OCI-LY7 (cell line): ENCODE data around the gene NUFIP1.

Experiments
- EZH2phosphoT487 ChIP-seq: fragments of 200-600 bp; sonication (generic); IDR thresholded peaks from 2 replicates; pipeline ENCODE4 v1.6.1; 2018; ENCODE audit warnings: low read depth, borderline replicate concordance, mild to moderate bottlenecking, mixed run types, antibody characterized with exemption, low read length, moderate library complexity, mixed read lengths
- TF ChIP-seq, protein P1 (sequence below): fragments of 200-600 bp; sonication (generic); conservative IDR thresholded peaks from 2 replicates; pipeline ENCODE4 v1.5.1; 2014; ENCODE audit warnings: mild to moderate bottlenecking, antibody characterized with exemption, low read length, moderate library complexity, mixed read lengths

GRCh38 chr13:44989941-44990340 lies 670 bp upstream of the NUFIP1 start:
- TF ChIP-seq, protein P1, sequence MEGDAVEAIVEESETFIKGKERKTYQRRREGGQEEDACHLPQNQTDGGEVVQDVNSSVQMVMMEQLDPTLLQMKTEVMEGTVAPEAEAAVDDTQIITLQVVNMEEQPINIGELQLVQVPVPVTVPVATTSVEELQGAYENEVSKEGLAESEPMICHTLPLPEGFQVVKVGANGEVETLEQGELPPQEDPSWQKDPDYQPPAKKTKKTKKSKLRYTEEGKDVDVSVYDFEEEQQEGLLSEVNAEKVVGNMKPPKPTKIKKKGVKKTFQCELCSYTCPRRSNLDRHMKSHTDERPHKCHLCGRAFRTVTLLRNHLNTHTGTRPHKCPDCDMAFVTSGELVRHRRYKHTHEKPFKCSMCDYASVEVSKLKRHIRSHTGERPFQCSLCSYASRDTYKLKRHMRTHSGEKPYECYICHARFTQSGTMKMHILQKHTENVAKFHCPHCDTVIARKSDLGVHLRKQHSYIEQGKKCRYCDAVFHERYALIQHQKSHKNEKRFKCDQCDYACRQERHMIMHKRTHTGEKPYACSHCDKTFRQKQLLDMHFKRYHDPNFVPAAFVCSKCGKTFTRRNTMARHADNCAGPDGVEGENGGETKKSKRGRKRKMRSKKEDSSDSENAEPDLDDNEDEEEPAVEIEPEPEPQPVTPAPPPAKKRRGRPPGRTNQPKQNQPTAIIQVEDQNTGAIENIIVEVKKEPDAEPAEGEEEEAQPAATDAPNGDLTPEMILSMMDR = no peak
- TF ChIP-seq EZH2phosphoT487 = no peak
